ENCODE data around the gene NRDE2. TPM values are rescaled to one million over a fixed set of nuclear protein-coding genes. Genes with fewer than 3 reads are reported as not detected.
"Not testable (repeated sequence)": the region's sequence is repeated elsewhere in the genome, so short reads cannot be mapped to it uniquely, and the experiment has no call there.

The NRDE2 gene
- total RNA-seq, 1 donor from 2014 or later: 22.9 TPM

DNA sequence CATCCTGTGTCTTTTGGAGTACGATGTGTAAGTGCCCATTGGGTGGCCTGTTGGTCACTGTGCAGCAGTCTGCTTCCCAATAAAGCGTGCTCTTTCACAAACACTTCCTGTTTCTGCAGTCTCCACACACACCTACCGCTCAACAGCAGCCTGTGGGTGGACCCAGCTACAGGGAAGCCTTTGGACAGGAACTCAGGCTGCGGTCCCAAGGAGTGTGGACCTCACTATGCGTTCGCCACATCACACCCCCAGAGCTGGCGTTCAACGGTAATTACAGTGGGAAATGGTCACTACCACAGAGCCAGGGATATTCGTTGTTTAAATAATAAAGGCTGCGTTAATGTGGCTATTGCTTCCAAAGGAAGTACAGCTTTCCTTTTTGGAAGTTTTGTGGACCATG, 59.2 kb downstream of the NRDE2 start:
- no peak overlapping the region for H3K27ac Mint-ChIP-seq
- no peaks in the 10 kb centered on the region for H3K27me3 Mint-ChIP-seq (ENCODE audit: insufficient read depth)
- intact Hi-C loops (cut with micrococcal nuclease): no loop called here
- H3K4me3 Mint-ChIP-seq: no peak overlapping the region
- H3K36me3 Mint-ChIP-seq (ENCODE audit: low read depth): peaks cover 42% of the 10 kb centered on the region
- no peaks in the 10 kb centered on the region for H3K9me3 Mint-ChIP-seq
- H3K4me1 Mint-ChIP-seq (ENCODE audit: low read depth): peaks cover 27% of the 10 kb centered on the region
- no peak for DNase-seq (ENCODE audit: low spot score)

GRCh38 chr14:90268420-90268819, 63.3 kb downstream of the NRDE2 start:
- Mint-ChIP-seq H3K27me3 (ENCODE audit: insufficient read depth) (no peaks in the 10 kb centered on the region), H3K27ac (no peak overlapping the region), H3K36me3 (ENCODE audit: low read depth) (peaks cover 46% of the 10 kb centered on the region), H3K4me3 (no peak overlapping the region), H3K4me1 (ENCODE audit: low read depth) (peaks cover 11% of the 10 kb centered on the region), H3K9me3 (no peaks in the 10 kb centered on the region)
- intact Hi-C loops (cut with micrococcal nuclease): no loop called here
- no peak for DNase-seq (ENCODE audit: low spot score)

DNA sequence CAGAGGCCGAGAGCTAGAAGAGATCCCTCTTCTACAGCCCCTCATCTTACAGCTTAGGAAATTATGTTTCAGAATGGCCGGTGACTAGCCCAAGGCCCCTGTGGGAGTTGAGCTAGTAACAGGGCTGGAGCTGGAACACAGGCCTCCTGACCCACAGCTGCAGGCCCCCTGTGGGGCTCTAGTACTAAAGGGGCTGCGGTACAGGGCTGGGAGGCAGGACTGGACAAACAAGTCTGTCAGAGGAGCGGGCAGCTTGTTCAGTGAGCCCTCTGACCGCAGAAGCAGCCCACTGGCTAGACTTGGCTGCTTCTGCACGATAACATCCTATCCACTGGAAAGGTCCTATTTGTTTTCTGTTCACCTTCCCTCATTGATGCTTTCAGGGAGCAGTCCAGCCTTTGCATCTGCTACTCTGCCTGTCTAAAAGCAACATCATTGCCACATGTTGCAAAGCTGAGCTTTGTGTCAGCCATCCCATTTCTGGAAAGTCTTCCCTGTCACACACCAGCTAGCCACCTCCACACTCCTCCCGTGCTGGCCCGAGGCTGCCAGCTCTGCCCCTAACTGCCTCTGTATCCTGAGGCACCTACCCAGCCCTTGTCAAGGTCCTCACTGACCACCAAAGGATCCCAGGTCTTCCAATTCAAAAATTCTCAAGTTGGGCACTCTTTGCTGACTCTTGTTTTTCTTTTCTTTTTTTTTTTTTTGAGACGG, 65.1 kb downstream of the NRDE2 start:
- Mint-ChIP-seq H3K27me3 (ENCODE audit: insufficient read depth) (no peaks in the 10 kb centered on the region), H3K4me1 (ENCODE audit: low read depth) (peaks cover 11% of the 10 kb centered on the region), H3K27ac (no peak overlapping the region), H3K9me3 (no peaks in the 10 kb centered on the region), H3K4me3 (no peak overlapping the region), H3K36me3 (ENCODE audit: low read depth) (peaks cover 47% of the 10 kb centered on the region)
- DNase-seq (ENCODE audit: low spot score): no peak
- intact Hi-C loops (cut with micrococcal nuclease): no loop called here

- intact Hi-C loops (cut with micrococcal nuclease): no loop called here
- peaks cover 15% of the 10 kb centered on the region for H3K4me1 Mint-ChIP-seq (ENCODE audit: low read depth)
- DNase-seq (ENCODE audit: low spot score): no peak
- no peak overlapping the region for H3K27ac Mint-ChIP-seq
- peaks cover 6% of the 10 kb centered on the region for H3K9me3 Mint-ChIP-seq
- H3K27me3 Mint-ChIP-seq (ENCODE audit: insufficient read depth): no peaks in the 10 kb centered on the region
- no peak overlapping the region for H3K4me3 Mint-ChIP-seq
- peaks cover 44% of the 10 kb centered on the region for H3K36me3 Mint-ChIP-seq (ENCODE audit: low read depth)
Measured at GRCh38 chr14:90263748-90264449, 67.8 kb downstream of the NRDE2 start.

DNA sequence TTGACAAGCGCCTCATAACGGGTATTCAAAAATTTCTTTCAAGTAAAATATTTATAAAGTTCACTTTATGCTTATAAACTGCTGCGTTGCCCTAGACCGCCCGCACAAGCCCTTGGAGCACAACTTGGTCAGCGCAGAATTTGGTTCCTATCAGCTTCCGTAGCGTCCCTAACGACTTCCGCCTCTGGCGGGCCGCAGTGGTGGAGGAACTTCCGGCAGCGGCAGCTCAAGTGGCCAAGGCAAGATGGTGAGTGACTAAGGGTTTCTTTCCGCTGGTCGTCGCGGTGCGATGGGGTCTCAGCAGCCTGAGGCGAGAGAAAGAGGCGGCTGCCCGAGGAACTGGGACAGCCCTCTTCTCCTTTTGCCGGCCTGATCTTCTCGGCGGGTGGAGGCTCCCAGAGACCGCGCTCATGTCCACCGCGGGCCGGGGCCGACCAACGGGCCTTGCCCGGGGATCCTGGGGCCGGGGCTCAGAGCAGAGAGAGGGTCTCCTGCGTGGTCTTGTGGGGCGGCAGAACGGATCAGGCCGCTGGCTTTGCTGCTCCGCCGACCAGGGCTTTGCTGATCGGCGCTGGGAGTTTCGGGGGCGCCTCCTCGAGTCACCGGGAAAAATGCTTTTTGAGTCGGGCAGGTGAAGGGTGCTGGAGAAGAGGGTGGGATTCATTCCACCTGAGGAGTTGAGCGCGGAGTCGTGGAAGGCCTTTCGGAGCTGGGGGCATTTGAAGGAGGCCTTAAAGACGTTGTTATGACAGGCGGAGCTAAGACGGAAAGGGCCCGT, 75.2 kb downstream of the NRDE2 start, which contains the start of gene PSMC1:
Gene PSMC1, plus strand, starts transcription at position 200 of the 778 bp plus-strand sequence. Its CDS starts 45 bp downstream, at position 245.
- H3K4me3 Mint-ChIP-seq: peak within 1 kb of the TSS; percentile 99
- intact Hi-C loops (cut with micrococcal nuclease): loop anchor here (1.0 to 10.0 kb wide), 7 partner anchors 18 to 842 kb away; partner anchors contain the start of genes CALM1, EFCAB11, FOXN3 and NRDE2
- DNase-seq (ENCODE audit: low spot score): peak; percentile 83
- peaks cover 6% of the 10 kb centered on the region for H3K27me3 Mint-ChIP-seq (ENCODE audit: insufficient read depth)
- peak within 1 kb of the TSS; percentile 93 for H3K27ac Mint-ChIP-seq
- peaks cover 22% of the 10 kb centered on the region for H3K4me1 Mint-ChIP-seq (ENCODE audit: low read depth)
- H3K36me3 Mint-ChIP-seq (ENCODE audit: low read depth): peaks cover 32% of the 10 kb centered on the region
- H3K9me3 Mint-ChIP-seq: peaks cover 6% of the 10 kb centered on the region

- H3K4me1 Mint-ChIP-seq (ENCODE audit: low read depth): peaks cover 22% of the 10 kb centered on the region
- peaks cover 6% of the 10 kb centered on the region for H3K27me3 Mint-ChIP-seq (ENCODE audit: insufficient read depth)
- H3K4me3 Mint-ChIP-seq: peak overlapping the region; percentile 69
- DNase-seq (ENCODE audit: low spot score): no peak
- H3K36me3 Mint-ChIP-seq (ENCODE audit: low read depth): peaks cover 25% of the 10 kb centered on the region
- no peaks in the 10 kb centered on the region for H3K9me3 Mint-ChIP-seq
- peak overlapping the region; percentile 35 for H3K27ac Mint-ChIP-seq
- intact Hi-C loops (cut with micrococcal nuclease): loop anchor here (1.0 to 10.0 kb wide), 7 partner anchors 19 to 841 kb away; partner anchors contain the start of genes CALM1, EFCAB11, FOXN3 and NRDE2
Measured at GRCh38 chr14:90255871-90256270, 75.9 kb downstream of the NRDE2 start.

- DNase-seq (ENCODE audit: low spot score): no peak
- peaks cover 18% of the 10 kb centered on the region for H3K36me3 Mint-ChIP-seq (ENCODE audit: low read depth)
- no peak overlapping the region for H3K27ac Mint-ChIP-seq
- no peaks in the 10 kb centered on the region for H3K9me3 Mint-ChIP-seq
- intact Hi-C loops (cut with micrococcal nuclease): loop anchor here (10.0 kb wide), 1 partner anchor 839 kb away; the partner anchor contains the start of gene FOXN3
- H3K4me1 Mint-ChIP-seq (ENCODE audit: low read depth): peaks cover 18% of the 10 kb centered on the region
- peaks cover 10% of the 10 kb centered on the region for H3K27me3 Mint-ChIP-seq (ENCODE audit: insufficient read depth)
- no peak overlapping the region for H3K4me3 Mint-ChIP-seq
Measured at GRCh38 chr14:90253826-90254225, 77.9 kb downstream of the NRDE2 start.

DNA sequence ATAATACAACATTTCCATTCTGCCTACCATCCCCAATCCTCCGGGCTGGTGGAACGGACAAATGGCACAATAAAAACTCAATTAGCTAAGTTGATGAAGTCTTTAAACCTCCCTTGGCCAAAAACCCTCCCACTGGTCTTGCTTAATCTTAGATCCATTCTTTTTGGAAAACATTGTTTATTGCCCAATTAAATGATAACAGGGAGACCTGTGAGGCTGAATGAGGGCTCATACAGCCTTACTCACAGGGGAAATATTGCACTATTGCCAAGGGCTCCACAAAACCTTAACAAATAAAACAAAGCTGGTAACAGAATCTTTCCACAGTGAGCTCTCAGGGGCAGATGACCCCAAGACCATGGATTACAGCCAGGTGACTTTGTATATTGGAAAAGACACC, 83.1 kb downstream of the NRDE2 start:
- Mint-ChIP-seq H3K4me1 (ENCODE audit: low read depth) (no peaks in the 10 kb centered on the region), H3K27me3 (ENCODE audit: insufficient read depth) (peaks cover 7% of the 10 kb centered on the region), H3K36me3 (ENCODE audit: low read depth) (no peaks in the 10 kb centered on the region), H3K4me3 (no peak overlapping the region), H3K27ac (no peak overlapping the region), H3K9me3 (peaks cover 4% of the 10 kb centered on the region)
- intact Hi-C loops (cut with micrococcal nuclease): no loop called here
- no peak for DNase-seq (ENCODE audit: low spot score)

DNA sequence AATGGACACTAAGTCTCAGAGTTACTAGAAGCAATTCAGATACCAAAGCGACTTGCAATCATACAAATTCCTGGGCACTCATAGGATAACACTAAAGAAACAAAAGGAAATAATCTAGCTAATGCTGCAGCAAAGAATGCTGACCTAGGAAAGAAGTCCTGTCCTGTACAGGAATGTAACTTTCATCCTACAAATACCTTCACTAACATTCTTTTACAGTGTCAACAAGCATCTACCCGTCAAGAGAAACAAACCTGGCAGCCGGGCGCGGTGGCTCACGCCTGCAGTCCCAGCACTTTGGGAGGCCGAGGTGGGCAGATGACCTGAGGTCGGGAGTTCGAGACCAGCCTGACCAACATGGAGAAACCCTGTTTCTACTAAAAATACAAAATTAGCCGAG, 84.3 kb downstream of the NRDE2 start:
- H3K36me3 Mint-ChIP-seq (ENCODE audit: low read depth); H3K27me3 Mint-ChIP-seq (ENCODE audit: insufficient read depth); H3K27ac Mint-ChIP-seq; H3K4me1 Mint-ChIP-seq (ENCODE audit: low read depth); intact Hi-C loops (cut with micrococcal nuclease); DNase-seq (ENCODE audit: low spot score); H3K4me3 Mint-ChIP-seq; H3K9me3 Mint-ChIP-seq: not testable (repeated sequence)

DNA sequence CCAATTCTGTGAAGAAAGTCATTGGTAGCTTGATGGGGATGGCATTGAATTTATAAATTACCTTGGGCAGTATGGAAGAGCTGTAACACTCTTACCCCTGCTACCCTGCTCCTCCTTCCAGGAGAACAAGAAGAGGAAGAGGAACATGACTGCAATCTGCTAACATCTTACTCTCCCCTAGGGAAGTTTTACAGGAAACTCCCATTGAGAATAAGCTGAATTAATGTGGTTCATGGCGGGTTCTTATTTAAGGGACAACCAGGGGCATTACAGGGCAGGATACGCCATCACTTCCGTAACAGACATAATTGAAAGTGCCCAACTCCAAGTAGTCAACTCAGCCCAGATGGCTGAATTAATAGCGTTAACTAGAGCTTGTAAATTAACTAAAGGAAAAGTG, 84.8 kb downstream of the NRDE2 start:
- Mint-ChIP-seq H3K27me3 (ENCODE audit: insufficient read depth) (peaks cover 5% of the 10 kb centered on the region), H3K4me3 (no peak overlapping the region), H3K4me1 (ENCODE audit: low read depth) (no peaks in the 10 kb centered on the region), H3K27ac (no peak overlapping the region), H3K9me3 (peaks cover 4% of the 10 kb centered on the region), H3K36me3 (ENCODE audit: low read depth) (no peaks in the 10 kb centered on the region)
- DNase-seq (ENCODE audit: low spot score): no peak
- intact Hi-C loops (cut with micrococcal nuclease): no loop called here

DNA sequence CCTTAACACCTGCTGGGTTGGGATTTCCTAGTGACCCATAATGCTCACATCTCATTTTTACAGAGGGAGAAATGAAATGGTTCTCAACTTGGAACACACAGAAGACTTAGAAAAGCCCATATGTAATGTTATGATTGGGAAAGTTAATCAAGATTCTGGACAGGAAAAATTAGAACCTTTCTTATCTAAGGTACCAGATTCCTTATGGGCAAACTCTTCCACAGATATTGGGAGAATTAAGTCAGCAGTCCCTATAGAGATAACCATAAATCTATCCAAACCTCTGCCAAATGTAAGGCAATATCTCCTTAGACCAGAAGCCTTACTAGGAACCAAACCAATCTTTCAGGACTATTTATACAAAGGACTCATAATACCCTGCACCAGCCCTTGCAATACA, 89.3 kb downstream of the NRDE2 start:
- no peak overlapping the region for H3K27ac Mint-ChIP-seq
- no peaks in the 10 kb centered on the region for H3K27me3 Mint-ChIP-seq (ENCODE audit: insufficient read depth)
- intact Hi-C loops (cut with micrococcal nuclease): no loop called here
- DNase-seq (ENCODE audit: low spot score): no peak
- H3K4me1 Mint-ChIP-seq (ENCODE audit: low read depth): no peaks in the 10 kb centered on the region
- peaks cover 44% of the 10 kb centered on the region for H3K9me3 Mint-ChIP-seq
- no peak overlapping the region for H3K4me3 Mint-ChIP-seq
- H3K36me3 Mint-ChIP-seq (ENCODE audit: low read depth): peaks cover 3% of the 10 kb centered on the region

DNA sequence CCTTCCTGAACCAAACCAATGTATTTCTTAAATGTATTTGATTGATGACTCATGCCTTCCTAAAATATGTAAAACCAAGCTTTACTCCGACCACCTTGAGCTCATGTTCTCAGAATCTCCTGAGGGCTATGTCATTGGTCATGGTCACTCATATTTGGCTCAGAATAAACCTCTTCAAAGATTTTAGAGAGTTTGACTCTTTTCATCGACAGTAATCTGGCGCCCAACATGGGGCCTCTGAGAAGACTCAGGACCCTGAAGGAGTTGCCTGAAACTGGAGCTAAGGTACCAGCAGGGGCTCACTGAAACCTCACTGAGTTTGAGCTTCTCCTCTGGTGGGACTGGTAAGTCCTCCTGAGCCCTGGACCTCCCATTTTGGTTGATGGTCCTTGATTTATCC, 92.6 kb downstream of the NRDE2 start:
- intact Hi-C loops (cut with micrococcal nuclease): loop anchor here (5.0 kb wide), 1 partner anchor 282 kb away; the partner anchor contains the start of gene TDP1
- Mint-ChIP-seq H3K27me3 (ENCODE audit: insufficient read depth) (peaks cover 2% of the 10 kb centered on the region), H3K36me3 (ENCODE audit: low read depth) (peaks cover 3% of the 10 kb centered on the region), H3K9me3 (peaks cover 44% of the 10 kb centered on the region), H3K4me1 (ENCODE audit: low read depth) (no peaks in the 10 kb centered on the region), H3K27ac (no peak overlapping the region), H3K4me3 (no peak overlapping the region)
- DNase-seq (ENCODE audit: low spot score): no peak
